Neural cell (in vitro differentiated cells): ENCODE data around the gene CCDC69.

Experiments used
- EP300 ChIP-seq: fragments of 450-650 bp; conservative IDR thresholded peaks from 2 replicates; pipeline ENCODE4 v1.6.1; 2014; ENCODE audit warnings: antibody characterized with exemption, mild to moderate bottlenecking, moderate library complexity; ENCODE audit not compliant: poor library complexity, severe bottlenecking
- EZH2 ChIP-seq: fragments of 200-600, 300-800 bp; shearing (Covaris generic), sonication (generic); IDR thresholded peaks from 2 replicates; pipeline ENCODE4 v1.6.1; 2014; ENCODE audit warnings: antibody characterized with exemption, low read length, borderline replicate concordance, mild to moderate bottlenecking; ENCODE audit not compliant: insufficient read depth, poor library complexity, severe bottlenecking
- TF ChIP-seq, protein P1 (sequence below): IDR thresholded peaks from 2 replicates; pipeline ENCODE4 v1.6.1; 2012; ENCODE audit warnings: borderline replicate concordance

DNA sequence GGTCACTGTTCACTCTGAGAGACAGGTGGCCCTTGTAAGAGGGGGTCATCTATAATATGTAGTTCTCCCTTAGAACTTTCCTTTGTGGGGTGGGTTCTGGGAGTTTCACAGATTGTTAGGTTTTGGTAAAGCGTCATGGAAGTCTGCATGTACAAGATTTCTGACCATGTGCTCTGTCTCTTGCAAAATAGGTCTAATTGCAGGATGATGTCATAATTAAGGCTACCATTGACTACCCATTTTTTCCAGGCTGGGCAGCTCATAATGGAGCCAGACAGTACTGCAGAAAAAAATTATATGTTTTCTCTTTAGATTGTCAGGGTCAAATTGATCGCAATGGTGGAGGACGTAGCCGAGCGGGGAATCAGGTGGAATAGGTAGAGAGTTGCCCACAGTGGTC lies 25.4 kb upstream of the CCDC69 start:
- TF ChIP-seq, protein P1, sequence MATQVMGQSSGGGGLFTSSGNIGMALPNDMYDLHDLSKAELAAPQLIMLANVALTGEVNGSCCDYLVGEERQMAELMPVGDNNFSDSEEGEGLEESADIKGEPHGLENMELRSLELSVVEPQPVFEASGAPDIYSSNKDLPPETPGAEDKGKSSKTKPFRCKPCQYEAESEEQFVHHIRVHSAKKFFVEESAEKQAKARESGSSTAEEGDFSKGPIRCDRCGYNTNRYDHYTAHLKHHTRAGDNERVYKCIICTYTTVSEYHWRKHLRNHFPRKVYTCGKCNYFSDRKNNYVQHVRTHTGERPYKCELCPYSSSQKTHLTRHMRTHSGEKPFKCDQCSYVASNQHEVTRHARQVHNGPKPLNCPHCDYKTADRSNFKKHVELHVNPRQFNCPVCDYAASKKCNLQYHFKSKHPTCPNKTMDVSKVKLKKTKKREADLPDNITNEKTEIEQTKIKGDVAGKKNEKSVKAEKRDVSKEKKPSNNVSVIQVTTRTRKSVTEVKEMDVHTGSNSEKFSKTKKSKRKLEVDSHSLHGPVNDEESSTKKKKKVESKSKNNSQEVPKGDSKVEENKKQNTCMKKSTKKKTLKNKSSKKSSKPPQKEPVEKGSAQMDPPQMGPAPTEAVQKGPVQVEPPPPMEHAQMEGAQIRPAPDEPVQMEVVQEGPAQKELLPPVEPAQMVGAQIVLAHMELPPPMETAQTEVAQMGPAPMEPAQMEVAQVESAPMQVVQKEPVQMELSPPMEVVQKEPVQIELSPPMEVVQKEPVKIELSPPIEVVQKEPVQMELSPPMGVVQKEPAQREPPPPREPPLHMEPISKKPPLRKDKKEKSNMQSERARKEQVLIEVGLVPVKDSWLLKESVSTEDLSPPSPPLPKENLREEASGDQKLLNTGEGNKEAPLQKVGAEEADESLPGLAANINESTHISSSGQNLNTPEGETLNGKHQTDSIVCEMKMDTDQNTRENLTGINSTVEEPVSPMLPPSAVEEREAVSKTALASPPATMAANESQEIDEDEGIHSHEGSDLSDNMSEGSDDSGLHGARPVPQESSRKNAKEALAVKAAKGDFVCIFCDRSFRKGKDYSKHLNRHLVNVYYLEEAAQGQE = no peak
- no peak for TF ChIP-seq EP300
- TF ChIP-seq EZH2 = no peak
